ENCODE results near the gene RNMT. TPM values are rescaled to one million over a fixed set of nuclear protein-coding genes. Genes with fewer than 3 reads are reported as not detected.
A peak's percentile ranks its signal among the peaks of the same experiment; 100 is the strongest.
"Not testable (repeated sequence)": the region's sequence is repeated elsewhere in the genome, so short reads cannot be mapped to it uniquely, and the experiment has no call there.

RNMT gene
- total RNA-seq, 4 donors from 2014 or later = 10.9 to 15.2 (median 13.0) TPM

DNA sequence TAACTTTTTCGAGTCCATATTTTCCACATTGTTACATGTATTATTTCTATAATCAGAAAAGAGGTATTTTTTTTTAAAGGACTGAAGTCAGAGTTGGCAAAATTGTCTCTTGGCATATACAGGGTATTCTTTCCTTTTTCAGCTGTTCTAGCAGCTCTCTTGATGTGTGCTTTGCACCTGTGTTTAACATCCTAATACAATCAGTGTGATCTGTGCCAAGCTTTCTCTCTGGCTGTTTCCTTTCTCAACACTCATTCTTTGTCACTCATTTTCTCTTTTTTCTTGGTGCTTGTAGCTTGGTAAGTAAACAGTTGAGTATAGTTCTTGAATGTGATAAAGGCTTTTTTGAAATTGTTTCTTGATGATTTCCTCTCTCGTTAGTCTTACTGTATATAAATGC lies 9.2 kb downstream of the RNMT start:
- H3K9me3 ChIP-seq = no peaks in the 10 kb centered on the region
- in situ Hi-C loops (cut with MboI; ENCODE audit: low pct_ligation_motif_present in 1 of 4, low pct_unique_long_range_greater_than_20kb in 1 of 4, low sequenced_read_pairs in 3 of 4) (no loop called here), intact Hi-C loops (cut with DNase I; ENCODE audit: low total_unique reads) (no loop called here)
- H3K4me3 ChIP-seq = no peak overlapping the region
- TF ChIP-seq POLR2A (IDR thresholded peaks at IDR 0.05) (no peak), EP300 (IDR thresholded peaks at IDR 0.05; ENCODE audit: low read depth) (no peak), POLR2AphosphoS5 (IDR thresholded peaks at IDR 0.05) (no peak)
- TF ChIP-seq, protein P1, sequence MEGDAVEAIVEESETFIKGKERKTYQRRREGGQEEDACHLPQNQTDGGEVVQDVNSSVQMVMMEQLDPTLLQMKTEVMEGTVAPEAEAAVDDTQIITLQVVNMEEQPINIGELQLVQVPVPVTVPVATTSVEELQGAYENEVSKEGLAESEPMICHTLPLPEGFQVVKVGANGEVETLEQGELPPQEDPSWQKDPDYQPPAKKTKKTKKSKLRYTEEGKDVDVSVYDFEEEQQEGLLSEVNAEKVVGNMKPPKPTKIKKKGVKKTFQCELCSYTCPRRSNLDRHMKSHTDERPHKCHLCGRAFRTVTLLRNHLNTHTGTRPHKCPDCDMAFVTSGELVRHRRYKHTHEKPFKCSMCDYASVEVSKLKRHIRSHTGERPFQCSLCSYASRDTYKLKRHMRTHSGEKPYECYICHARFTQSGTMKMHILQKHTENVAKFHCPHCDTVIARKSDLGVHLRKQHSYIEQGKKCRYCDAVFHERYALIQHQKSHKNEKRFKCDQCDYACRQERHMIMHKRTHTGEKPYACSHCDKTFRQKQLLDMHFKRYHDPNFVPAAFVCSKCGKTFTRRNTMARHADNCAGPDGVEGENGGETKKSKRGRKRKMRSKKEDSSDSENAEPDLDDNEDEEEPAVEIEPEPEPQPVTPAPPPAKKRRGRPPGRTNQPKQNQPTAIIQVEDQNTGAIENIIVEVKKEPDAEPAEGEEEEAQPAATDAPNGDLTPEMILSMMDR (IDR thresholded peaks at IDR 0.05) = no peak
- peaks cover 0 to 50% (median 26%) of the 10 kb centered on the region in 4 donors for H3K36me3 ChIP-seq
- DNase-seq = no peak
- WGBS, 2 donors (ENCODE audit: low coverage in 1 of 2) = 95 to 97% methylated on average over 2 of the region's 2 CpGs
- no peaks in the 10 kb centered on the region for H3K27me3 ChIP-seq
- H3K27ac ChIP-seq = no peak overlapping the region
- H3K4me1 ChIP-seq = no peaks in the 10 kb centered on the region

DNA sequence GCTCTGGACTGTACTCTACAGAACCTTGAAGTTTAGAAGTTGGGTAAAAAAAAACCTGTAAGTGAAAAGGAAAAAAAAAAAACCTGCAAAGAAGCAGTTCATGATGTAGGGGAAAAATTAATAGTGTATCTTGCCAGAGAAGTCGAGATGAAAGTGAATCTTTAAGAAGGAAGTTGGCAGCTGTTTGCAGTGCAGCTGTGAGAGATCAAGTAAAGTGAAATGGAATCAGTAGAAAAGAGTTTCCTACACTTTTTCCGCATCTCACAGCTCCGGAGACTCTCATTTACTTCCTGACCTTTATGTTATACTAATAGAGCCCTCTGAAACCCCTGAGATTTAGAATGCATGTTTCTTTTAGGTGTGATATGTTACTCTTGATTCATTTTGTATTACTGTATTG lies 19.2 kb downstream of the RNMT start:
- no peak for DNase-seq
- Histone ChIP-seq H3K36me3 (peaks cover 0 to 31% (median 10%) of the 10 kb centered on the region in 4 donors), H3K4me3 (no peak overlapping the region), H3K4me1 (no peaks in the 10 kb centered on the region), H3K27ac (no peak overlapping the region), H3K27me3 (no peaks in the 10 kb centered on the region), H3K9me3 (no peaks in the 10 kb centered on the region)
- TF ChIP-seq POLR2AphosphoS5 (IDR thresholded peaks at IDR 0.05) = no peak
- TF ChIP-seq EP300 (IDR thresholded peaks at IDR 0.05; ENCODE audit: low read depth) = no peak
- no peak for TF ChIP-seq POLR2A (IDR thresholded peaks at IDR 0.05)
- TF ChIP-seq, protein P1 (IDR thresholded peaks at IDR 0.05) = no peak
- intact Hi-C loops (cut with DNase I; ENCODE audit: low total_unique reads) = no loop called here
- in situ Hi-C loops (cut with MboI; ENCODE audit: low pct_ligation_motif_present in 1 of 4, low pct_unique_long_range_greater_than_20kb in 1 of 4, low sequenced_read_pairs in 3 of 4) = no loop called here
- WGBS, 2 donors (ENCODE audit: low coverage in 1 of 2) = 57 to 72% methylated on average over 3 of the region's 3 CpGs

DNA sequence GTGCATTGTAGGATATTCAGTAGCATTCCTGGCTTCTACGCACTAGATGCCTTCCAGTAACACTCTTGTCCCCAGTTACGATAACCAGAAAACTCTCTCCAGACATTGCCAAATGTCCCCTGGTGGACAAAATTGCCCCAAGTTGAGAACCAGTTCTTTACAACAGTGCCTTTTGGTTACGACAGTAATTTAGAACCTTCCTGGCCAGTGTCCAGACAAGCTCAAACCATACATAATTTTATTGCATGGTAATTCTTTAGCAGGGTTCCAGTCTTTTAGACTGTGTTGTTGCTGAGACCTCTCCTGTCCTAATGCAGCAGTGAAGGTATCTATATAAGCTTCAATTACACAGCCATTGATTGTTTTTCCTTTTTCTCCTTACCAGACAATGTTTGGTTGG lies 20.2 kb downstream of the RNMT start:
- TF ChIP-seq, protein P1 (IDR thresholded peaks at IDR 0.05) = peak in 1 of 5 experiments; percentile 16
- no peak for TF ChIP-seq EP300 (IDR thresholded peaks at IDR 0.05; ENCODE audit: low read depth)
- no peak overlapping the region for H3K4me3 ChIP-seq
- H3K9me3 ChIP-seq = no peaks in the 10 kb centered on the region
- no peaks in the 10 kb centered on the region for H3K4me1 ChIP-seq
- no peak overlapping the region for H3K27ac ChIP-seq
- WGBS, 2 donors (ENCODE audit: low coverage in 1 of 2) = 48 to 69% methylated on average over 2 to 3 of the region's 3 CpGs
- H3K27me3 ChIP-seq = no peaks in the 10 kb centered on the region
- peaks cover 0 to 22% (median 9%) of the 10 kb centered on the region in 4 donors for H3K36me3 ChIP-seq
- in situ Hi-C loops (cut with MboI; ENCODE audit: low pct_ligation_motif_present in 1 of 4, low pct_unique_long_range_greater_than_20kb in 1 of 4, low sequenced_read_pairs in 3 of 4) = no loop called here
- DNase-seq = peak; percentile 35
- intact Hi-C loops (cut with DNase I; ENCODE audit: low total_unique reads) = no loop called here

DNA sequence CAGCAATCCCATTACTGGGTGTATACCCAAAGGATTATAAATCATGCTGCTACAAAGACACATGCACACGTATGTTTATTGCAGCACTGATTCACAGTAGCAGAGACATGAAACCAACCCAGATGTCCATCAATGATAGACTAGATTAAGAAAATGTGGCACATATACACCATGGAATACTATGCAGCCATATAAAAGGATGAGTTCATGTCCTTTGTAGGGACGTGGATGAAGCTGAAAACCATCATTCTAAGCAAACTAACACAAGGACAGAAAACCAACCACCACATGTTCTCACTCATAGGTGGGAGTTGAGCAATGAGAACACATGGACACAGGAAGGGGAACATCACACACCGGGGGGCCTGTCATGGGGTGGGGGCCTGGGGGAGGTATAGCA lies 25.1 kb downstream of the RNMT start:
- intact Hi-C loops (cut with DNase I; ENCODE audit: low total_unique reads); H3K9me3 ChIP-seq; H3K4me3 ChIP-seq; DNase-seq; H3K4me1 ChIP-seq; H3K27ac ChIP-seq; H3K27me3 ChIP-seq: not testable (repeated sequence)
- WGBS, 2 donors (ENCODE audit: low coverage in 1 of 2) = 96% methylated on average over 3 of the region's 3 CpGs; no CpG with 5 or more reads in 1 of the 2 donors
- peaks cover 0 to 43% (median 17%) of the 10 kb centered on the region in 4 donors for H3K36me3 ChIP-seq
- in situ Hi-C loops (cut with MboI; ENCODE audit: low pct_ligation_motif_present in 1 of 4, low pct_unique_long_range_greater_than_20kb in 1 of 4, low sequenced_read_pairs in 3 of 4) = loop anchor here in 1 of 4 donors (25.0 kb wide), 1 partner anchor 89 kb away; no protein-coding TSS in a partner anchor

DNA sequence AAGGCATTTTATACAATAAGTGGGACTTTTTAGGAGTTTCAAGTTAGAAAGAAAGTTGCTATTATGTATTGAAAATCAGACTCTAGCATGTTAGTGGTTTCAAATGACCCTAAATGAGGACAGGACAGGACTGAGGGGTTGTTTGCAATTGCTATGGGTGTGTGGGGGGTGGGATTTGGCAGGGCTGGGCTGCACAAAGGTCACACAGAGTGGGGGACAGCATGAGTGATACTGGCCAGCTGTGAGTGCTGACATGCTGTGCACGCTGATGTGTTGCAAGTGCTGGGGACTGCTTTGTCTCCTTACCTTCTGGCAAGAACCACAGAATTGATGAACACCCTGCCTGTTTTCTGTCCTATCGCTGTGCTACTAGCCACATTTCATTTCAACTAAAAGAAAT lies 29.8 kb downstream of the RNMT start:
- in situ Hi-C loops (cut with MboI; ENCODE audit: low pct_ligation_motif_present in 1 of 4, low pct_unique_long_range_greater_than_20kb in 1 of 4, low sequenced_read_pairs in 3 of 4) = loop anchor here in 1 of 4 donors (25.0 kb wide), 1 partner anchor 94 kb away; no protein-coding TSS in a partner anchor
- no peak for TF ChIP-seq POLR2AphosphoS5 (IDR thresholded peaks at IDR 0.05)
- TF ChIP-seq, protein P1 (IDR thresholded peaks at IDR 0.05) = no peak
- no peak for TF ChIP-seq EP300 (IDR thresholded peaks at IDR 0.05; ENCODE audit: low read depth)
- no peak for TF ChIP-seq POLR2A (IDR thresholded peaks at IDR 0.05)
- H3K4me1 ChIP-seq = no peaks in the 10 kb centered on the region
- 95% methylated on average over 2 of the region's 2 CpGs; no CpG with 5 or more reads in 1 of the 2 donors for WGBS, 2 donors (ENCODE audit: low coverage in 1 of 2)
- DNase-seq = no peak
- intact Hi-C loops (cut with DNase I; ENCODE audit: low total_unique reads) = no loop called here
- H3K4me3 ChIP-seq = no peak overlapping the region
- H3K27me3 ChIP-seq = no peaks in the 10 kb centered on the region
- no peaks in the 10 kb centered on the region for H3K9me3 ChIP-seq
- H3K36me3 ChIP-seq = peaks cover 0 to 44% (median 14%) of the 10 kb centered on the region in 4 donors
- H3K27ac ChIP-seq = no peak overlapping the region

Measured in transverse colon (tissue), 4 donors.